Lower leg skin (tissue), 4 donors: ENCODE measurements around the gene CYP3A4. TPM values are rescaled to one million over a fixed set of nuclear protein-coding genes. Genes with fewer than 3 reads are reported as not detected.

Experiments
- DNase-seq, 2 donors: peaks; one replicate each; pipeline ENCODE4 v3.0.0-alpha.2; 2019; ENCODE audit warnings: low spot score in 2 of 2
- H3K4me3 ChIP-seq: fragments of 200-600 bp; sonication (generic); 2 replicates; pipeline ENCODE4 v1.5.1; 2017; ENCODE audit warnings: mild to moderate bottlenecking, low read depth; ENCODE audit not compliant: poor library complexity, severe bottlenecking
- POLR2A ChIP-seq, 2 donors: fragments of 450-650 bp; IDR thresholded peaks; one replicate each; pipeline ENCODE4 v1.6.1; 2016 to 2017; ENCODE audit warnings: antibody characterized with exemption in 2 of 2, mild to moderate bottlenecking in 1 of 2, moderate library complexity in 1 of 2
- WGBS, 2 donors: methylation state at CpG; one replicate each; pipeline ENCODE4 v1.1.5; 2018; 5-methylcytosine and 5-hydroxymethylcytosine counted together
- intact Hi-C: fragments of 100-400 bp; cut with DNase I; formaldehyde crosslinking; loops from one replicate; pipeline ENCODE4 v1.15.0; 2023; ENCODE audit warnings: low total_unique reads
- total RNA-seq, 4 donors: library from RNA; depleted of rRNA; stranded (reverse); fragments of >200 nt; gene quantifications; one replicate each; pipeline ENCODE4 v1.1.0, GENCODE V29; 2016
- TF ChIP-seq, protein P1 (sequence below), 3 donors: fragments of 450-650 bp; IDR thresholded peaks; one replicate each; pipeline ENCODE4 v1.5.1; 2016; ENCODE audit warnings: antibody characterized with exemption in 3 of 3, mild to moderate bottlenecking in 3 of 3, moderate library complexity in 2 of 3

The CYP3A4 gene
- total RNA-seq, 4 donors from 2014 or later = 2.7 to 5.2 (median 4.3) TPM

DNA sequence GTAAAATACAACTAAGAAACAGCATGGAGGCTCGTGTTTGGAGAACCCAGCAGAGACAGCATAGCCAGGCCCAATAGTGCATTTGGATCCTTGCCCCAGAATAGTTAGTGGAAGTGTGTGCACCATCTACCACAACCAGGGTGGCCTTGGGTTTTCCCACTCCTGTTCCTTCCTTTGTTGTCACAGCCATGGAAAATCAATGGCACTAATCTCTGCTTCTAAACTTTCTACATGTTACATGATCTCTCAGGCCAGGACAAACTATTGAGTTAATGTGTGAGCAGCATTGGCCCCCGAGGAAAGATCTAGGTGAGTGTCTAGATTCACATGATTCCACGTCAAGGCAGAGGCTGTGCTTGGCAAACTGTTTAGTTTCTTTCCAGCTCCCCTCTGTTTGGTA, 51.0 kb downstream of the CYP3A4 start:
- intact Hi-C loops = no loop called here
- TF ChIP-seq POLR2A (IDR thresholded peaks at IDR 0.05) = no peak
- TF ChIP-seq, protein P1, sequence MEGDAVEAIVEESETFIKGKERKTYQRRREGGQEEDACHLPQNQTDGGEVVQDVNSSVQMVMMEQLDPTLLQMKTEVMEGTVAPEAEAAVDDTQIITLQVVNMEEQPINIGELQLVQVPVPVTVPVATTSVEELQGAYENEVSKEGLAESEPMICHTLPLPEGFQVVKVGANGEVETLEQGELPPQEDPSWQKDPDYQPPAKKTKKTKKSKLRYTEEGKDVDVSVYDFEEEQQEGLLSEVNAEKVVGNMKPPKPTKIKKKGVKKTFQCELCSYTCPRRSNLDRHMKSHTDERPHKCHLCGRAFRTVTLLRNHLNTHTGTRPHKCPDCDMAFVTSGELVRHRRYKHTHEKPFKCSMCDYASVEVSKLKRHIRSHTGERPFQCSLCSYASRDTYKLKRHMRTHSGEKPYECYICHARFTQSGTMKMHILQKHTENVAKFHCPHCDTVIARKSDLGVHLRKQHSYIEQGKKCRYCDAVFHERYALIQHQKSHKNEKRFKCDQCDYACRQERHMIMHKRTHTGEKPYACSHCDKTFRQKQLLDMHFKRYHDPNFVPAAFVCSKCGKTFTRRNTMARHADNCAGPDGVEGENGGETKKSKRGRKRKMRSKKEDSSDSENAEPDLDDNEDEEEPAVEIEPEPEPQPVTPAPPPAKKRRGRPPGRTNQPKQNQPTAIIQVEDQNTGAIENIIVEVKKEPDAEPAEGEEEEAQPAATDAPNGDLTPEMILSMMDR (IDR thresholded peaks at IDR 0.05) = no peak
- WGBS, 2 donors = 81 to 93% methylated on average over 3 of the region's 3 CpGs
- no peak for DNase-seq
- no peak overlapping the region for H3K4me3 ChIP-seq

DNA sequence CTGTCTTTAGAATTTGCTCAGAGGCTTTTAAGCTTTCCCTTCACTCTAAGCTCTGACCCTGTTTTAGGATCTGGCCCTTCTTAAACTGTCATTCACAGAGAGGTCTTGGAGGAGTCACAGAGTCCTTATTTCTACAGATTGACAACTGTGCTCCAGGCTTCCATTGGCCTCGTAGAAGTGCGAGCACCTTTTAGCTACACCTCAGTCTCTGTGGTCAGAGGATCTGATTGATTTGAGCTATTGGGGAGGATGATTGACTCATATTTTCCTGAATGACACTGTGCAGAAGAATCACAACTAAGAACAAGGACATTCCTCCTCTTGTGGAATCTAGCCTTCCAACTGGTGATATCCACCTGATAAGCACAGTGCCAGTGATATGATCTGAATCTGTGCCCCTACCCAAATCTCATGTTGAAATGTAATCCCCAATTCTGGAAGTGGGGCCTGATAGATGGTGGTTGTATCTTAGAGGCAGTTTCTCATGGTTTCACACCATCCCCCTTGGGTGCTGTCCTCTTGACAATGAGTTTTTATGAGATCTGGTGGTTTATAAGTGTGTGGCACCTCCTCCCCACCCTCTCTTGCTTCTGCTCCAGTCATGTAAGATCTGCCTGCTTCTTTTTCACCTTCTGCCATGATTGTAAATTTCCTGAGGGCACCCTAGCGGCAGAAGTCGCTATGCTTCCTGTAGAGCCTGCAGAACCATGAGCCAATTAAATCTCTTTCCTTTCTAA, 52.2 kb downstream of the CYP3A4 start:
- H3K4me3 ChIP-seq = no peak overlapping the region
- 92 to 94% methylated on average over 4 of the region's 4 CpGs for WGBS, 2 donors
- DNase-seq = no peak
- intact Hi-C loops = no loop called here
- TF ChIP-seq, protein P1 (IDR thresholded peaks at IDR 0.05) = no peak
- TF ChIP-seq POLR2A (IDR thresholded peaks at IDR 0.05) = no peak

DNA sequence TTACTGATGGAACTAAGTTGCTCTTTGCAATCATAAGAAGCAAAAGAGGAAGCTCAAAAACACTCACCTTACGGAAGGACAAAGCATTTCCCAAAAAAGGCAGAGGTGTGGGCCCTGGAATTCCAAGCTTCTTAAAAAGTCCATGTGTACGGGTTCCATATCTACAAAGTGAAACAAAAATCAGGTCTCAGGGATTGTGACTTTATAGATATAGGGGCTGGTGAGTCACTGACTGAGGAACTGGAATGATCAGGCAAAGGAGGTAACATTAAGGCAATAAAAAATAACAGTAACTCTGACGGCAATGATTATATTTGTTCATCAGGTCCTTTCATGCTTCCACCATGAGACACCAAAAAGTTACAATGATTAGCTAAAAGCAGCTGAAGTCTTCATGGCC, 53.0 kb downstream of the CYP3A4 start:
- intact Hi-C loops = no loop called here
- 82 to 83% methylated on average over 3 of the region's 3 CpGs for WGBS, 2 donors
- DNase-seq = no peak
- no peak overlapping the region for H3K4me3 ChIP-seq
- TF ChIP-seq POLR2A (IDR thresholded peaks at IDR 0.05) = no peak
- TF ChIP-seq, protein P1 (IDR thresholded peaks at IDR 0.05) = no peak

DNA sequence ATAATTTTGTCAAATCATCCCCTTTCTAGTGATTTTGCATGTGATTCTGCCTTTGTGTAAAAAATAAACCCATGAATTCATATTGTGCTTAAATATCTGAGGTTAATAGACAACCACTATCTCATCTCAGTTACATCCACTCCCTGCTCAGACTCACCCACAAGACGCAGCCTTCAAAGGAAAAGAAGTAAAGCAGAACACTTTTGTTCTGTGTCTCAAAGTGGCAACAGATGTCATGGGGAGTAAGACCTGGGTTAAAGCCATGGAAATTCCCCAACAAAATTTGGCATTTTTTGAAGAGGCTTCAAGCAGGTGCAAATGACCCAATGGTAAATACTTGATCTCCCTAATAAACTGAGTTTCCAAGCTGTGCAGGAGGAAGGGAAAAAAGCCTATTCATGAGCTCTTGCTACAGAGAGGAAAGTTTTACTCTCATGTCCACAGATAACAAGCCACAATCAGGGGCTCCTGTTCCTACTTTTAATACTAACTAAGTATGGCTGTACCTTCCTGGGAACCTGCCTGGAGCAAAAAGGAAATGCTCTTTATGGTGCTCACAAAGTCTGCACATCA, 53.7 kb downstream of the CYP3A4 start:
- intact Hi-C loops = no loop called here
- TF ChIP-seq POLR2A (IDR thresholded peaks at IDR 0.05) = no peak
- TF ChIP-seq, protein P1 (IDR thresholded peaks at IDR 0.05) = no peak
- DNase-seq = no peak
- no peak overlapping the region for H3K4me3 ChIP-seq
- WGBS, 2 donors = 34 to 38% methylated on average over 1 of the region's 1 CpG

DNA sequence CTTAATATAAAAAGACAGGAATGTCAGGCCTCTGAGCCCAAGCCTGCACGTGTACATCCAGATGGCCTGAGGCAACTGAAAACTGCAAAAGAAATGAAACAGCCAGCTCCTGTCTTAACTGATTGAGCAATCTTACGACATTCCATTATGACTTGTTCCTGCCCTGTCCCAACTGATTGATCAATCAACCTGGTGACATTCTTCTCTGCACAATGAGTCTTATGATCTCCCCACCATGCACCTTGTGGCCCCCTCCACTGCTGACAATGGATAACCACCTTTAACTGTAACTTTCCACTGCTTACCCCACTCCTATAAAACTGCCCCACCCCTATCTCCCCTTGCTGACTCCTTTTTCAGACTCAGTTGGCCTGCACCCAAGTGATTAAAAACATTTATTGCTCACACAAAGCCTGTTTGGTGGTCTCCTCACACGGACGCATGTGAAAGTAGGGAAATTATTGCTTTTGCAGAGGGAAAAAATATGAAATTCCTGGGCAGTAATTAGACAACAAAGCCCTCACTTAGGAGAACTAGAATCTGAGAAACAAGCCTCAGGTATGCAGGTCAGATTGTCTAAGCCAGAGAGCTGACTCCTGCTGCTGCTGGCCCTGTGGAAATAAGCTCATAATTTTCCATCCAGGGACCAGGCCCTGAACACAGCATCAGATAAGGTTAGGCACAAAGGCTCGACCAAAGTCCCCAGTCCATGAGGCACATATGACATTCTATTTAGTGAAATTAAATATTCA, 54.3 kb downstream of the CYP3A4 start:
- DNase-seq = peak in 1 of 2 donors; percentile 50
- WGBS, 2 donors = 31 to 41% methylated on average over 5 of the region's 5 CpGs
- no peak overlapping the region for H3K4me3 ChIP-seq
- TF ChIP-seq POLR2A (IDR thresholded peaks at IDR 0.05) = no peak
- TF ChIP-seq, protein P1 (IDR thresholded peaks at IDR 0.05) = no peak
- intact Hi-C loops = no loop called here
